ENCODE data around the gene LEMD2. TPM values are rescaled to one million over a fixed set of nuclear protein-coding genes. Genes with fewer than 3 reads are reported as not detected.

Gene LEMD2
- polyA plus RNA-seq, 3 donors, result 11.4 to 59.5 (median 13.8) TPM

DNA sequence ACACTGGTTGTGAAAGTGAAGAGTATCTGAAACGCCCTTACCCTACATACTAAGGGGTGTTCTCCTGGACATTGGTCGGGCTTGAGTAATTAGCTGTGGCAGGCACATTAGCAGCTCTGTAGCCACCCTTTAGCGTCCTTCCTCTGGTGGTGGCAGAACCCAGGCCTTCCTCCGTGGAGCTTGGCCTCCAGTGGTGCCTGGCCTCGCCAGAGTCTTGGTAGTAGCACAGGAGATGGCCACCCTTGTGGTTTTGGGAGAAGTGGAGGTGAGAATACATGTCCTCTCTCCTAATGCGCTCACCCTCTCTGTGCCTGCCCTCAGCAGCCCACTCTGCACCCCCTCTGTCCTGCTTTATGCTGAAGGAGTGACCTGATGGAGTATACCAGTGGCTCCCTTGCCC lies 59.9 kb downstream of the LEMD2 start:
- H3K27ac ChIP-seq (ENCODE audit: low read depth in 1 of 2, low read length in 2 of 2), result no peak overlapping the region
- H3K4me1 ChIP-seq (ENCODE audit: control insufficient read depth in 1 of 2, insufficient read depth in 2 of 2, low read length in 2 of 2), result no peaks in the 10 kb centered on the region
- no peak overlapping the region for H3K27ac Mint-ChIP-seq

DNA sequence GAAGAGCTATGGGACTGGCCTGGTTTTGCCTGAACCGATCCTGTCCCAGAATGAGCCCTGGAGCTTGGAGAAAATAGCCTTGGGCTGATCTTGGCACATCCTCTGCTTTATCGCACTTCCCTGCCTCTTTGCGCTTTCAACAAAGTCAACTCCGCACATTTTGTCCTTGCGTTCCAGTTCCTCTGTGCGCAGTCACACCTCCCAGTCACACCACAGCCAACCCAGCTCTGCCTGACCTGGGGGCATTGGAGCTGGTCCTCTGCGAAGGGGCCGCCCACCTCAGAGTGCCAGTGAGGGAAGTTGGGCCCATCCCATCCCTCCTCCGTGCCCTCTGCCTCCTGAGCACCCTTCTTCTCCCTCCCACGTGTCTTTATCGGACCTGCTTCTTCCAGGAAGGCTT lies 60.5 kb downstream of the LEMD2 start:
- DNase-seq, result no peak
- H3K4me1 Mint-ChIP-seq, result no peaks in the 10 kb centered on the region
- Histone ChIP-seq H3K79me2 (ENCODE audit: insufficient read depth, low read length) (no peaks in the 10 kb centered on the region), H3K27ac (ENCODE audit: low read depth in 1 of 2, low read length in 2 of 2) (no peak overlapping the region), H3K4me3 (replicated peaks in 1 of 3; ENCODE audit: low read depth in 2 of 3, low read length in 3 of 3) (no peak overlapping the region), H3K9me3 (replicated peaks in 1 of 2; ENCODE audit: control insufficient read depth in 1 of 2, insufficient read depth in 1 of 2, low read length in 2 of 2) (no peaks in the 10 kb centered on the region), H3K9ac (ENCODE audit: insufficient read depth, low read length, poor library complexity, severe bottlenecking) (no peak overlapping the region), H4K20me1 (ENCODE audit: insufficient read depth, low read length) (no peaks in the 10 kb centered on the region), H2AFZ (ENCODE audit: insufficient read depth, low read depth, low read length, poor library complexity, severe bottlenecking) (no peak overlapping the region), H3K27me3 (ENCODE audit: control insufficient read depth in 2 of 2, insufficient read depth in 2 of 2, low read length in 2 of 2) (peaks cover 0 to 6% of the 10 kb centered on the region in 2 donors), H3K4me2 (replicated peaks; ENCODE audit: extremely low read depth, low read length, poor library complexity, severe bottlenecking) (no peak overlapping the region), H3K36me3 (replicated peaks in 1 of 2; ENCODE audit: control insufficient read depth in 1 of 2, insufficient read depth in 2 of 2, low read length in 2 of 2) (no peaks in the 10 kb centered on the region), H3K4me1 (ENCODE audit: control insufficient read depth in 1 of 2, insufficient read depth in 2 of 2, low read length in 2 of 2) (no peaks in the 10 kb centered on the region)
- H3K27ac Mint-ChIP-seq, result peak overlapping the region in 1 of 7 donors; percentile 39
- 99% methylated on average over 8 of the region's 11 CpGs for WGBS (ENCODE audit: insufficient coverage)
- no peaks in the 10 kb centered on the region for H3K9me3 Mint-ChIP-seq
- intact Hi-C loops (cut with micrococcal nuclease), result no loop called here
- H3K36me3 Mint-ChIP-seq, result no peaks in the 10 kb centered on the region
- H3K27me3 Mint-ChIP-seq (ENCODE audit: low read depth in 3 of 3), result peaks cover 11 to 15% (median 11%) of the 10 kb centered on the region in 3 donors
- TF ChIP-seq, protein P1, sequence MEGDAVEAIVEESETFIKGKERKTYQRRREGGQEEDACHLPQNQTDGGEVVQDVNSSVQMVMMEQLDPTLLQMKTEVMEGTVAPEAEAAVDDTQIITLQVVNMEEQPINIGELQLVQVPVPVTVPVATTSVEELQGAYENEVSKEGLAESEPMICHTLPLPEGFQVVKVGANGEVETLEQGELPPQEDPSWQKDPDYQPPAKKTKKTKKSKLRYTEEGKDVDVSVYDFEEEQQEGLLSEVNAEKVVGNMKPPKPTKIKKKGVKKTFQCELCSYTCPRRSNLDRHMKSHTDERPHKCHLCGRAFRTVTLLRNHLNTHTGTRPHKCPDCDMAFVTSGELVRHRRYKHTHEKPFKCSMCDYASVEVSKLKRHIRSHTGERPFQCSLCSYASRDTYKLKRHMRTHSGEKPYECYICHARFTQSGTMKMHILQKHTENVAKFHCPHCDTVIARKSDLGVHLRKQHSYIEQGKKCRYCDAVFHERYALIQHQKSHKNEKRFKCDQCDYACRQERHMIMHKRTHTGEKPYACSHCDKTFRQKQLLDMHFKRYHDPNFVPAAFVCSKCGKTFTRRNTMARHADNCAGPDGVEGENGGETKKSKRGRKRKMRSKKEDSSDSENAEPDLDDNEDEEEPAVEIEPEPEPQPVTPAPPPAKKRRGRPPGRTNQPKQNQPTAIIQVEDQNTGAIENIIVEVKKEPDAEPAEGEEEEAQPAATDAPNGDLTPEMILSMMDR (IDR thresholded peaks at IDR 0.05), result no peak
- H3K4me3 Mint-ChIP-seq, result no peak overlapping the region

More for the DNA sequence above, 59.9 kb downstream of the LEMD2 start:
- 100% methylated on average over 2 of the region's 6 CpGs for WGBS (ENCODE audit: insufficient coverage)
- Histone ChIP-seq H3K9me3 (replicated peaks in 1 of 2; ENCODE audit: control insufficient read depth in 1 of 2, insufficient read depth in 1 of 2, low read length in 2 of 2) (no peaks in the 10 kb centered on the region), H3K9ac (ENCODE audit: insufficient read depth, low read length, poor library complexity, severe bottlenecking) (no peak overlapping the region), H3K4me2 (replicated peaks; ENCODE audit: extremely low read depth, low read length, poor library complexity, severe bottlenecking) (no peak overlapping the region), H3K36me3 (replicated peaks in 1 of 2; ENCODE audit: control insufficient read depth in 1 of 2, insufficient read depth in 2 of 2, low read length in 2 of 2) (no peaks in the 10 kb centered on the region), H3K79me2 (ENCODE audit: insufficient read depth, low read length) (no peaks in the 10 kb centered on the region), H3K4me3 (replicated peaks in 1 of 3; ENCODE audit: low read depth in 2 of 3, low read length in 3 of 3) (no peak overlapping the region), H2AFZ (ENCODE audit: insufficient read depth, low read depth, low read length, poor library complexity, severe bottlenecking) (no peak overlapping the region), H4K20me1 (ENCODE audit: insufficient read depth, low read length) (no peaks in the 10 kb centered on the region), H3K27me3 (ENCODE audit: control insufficient read depth in 2 of 2, insufficient read depth in 2 of 2, low read length in 2 of 2) (no peaks in the 10 kb centered on the region)
- intact Hi-C loops (cut with micrococcal nuclease), result no loop called here
- peaks cover 5 to 11% (median 6%) of the 10 kb centered on the region in 3 donors for H3K27me3 Mint-ChIP-seq (ENCODE audit: low read depth in 3 of 3)
- H3K36me3 Mint-ChIP-seq, result no peaks in the 10 kb centered on the region
- no peaks in the 10 kb centered on the region for H3K9me3 Mint-ChIP-seq
- no peaks in the 10 kb centered on the region for H3K4me1 Mint-ChIP-seq
- no peak overlapping the region for H3K4me3 Mint-ChIP-seq
- TF ChIP-seq, protein P1 (IDR thresholded peaks at IDR 0.05), result no peak
- DNase-seq, result no peak

Data from CD14-positive monocyte (primary cell).